HG03159 (cell line): ENCODE measurements around the gene RAF1.
"Not testable (repeated sequence)": the region's sequence is repeated elsewhere in the genome, so short reads cannot be mapped to it uniquely, and the experiment has no call there.

Experiments used
- ATAC-seq: cut with Tn5 transposase; IDR thresholded peaks from one replicate; pipeline ENCODE4 v1.9.1; 2021; ENCODE audit warnings: mild to moderate bottlenecking, moderate library complexity; ENCODE audit not compliant: unreplicated experiment

Gene RAF1

GRCh38 chr3:12643724-12644123, 20.2 kb downstream of the RAF1 start:
- no peak for ATAC-seq

DNA sequence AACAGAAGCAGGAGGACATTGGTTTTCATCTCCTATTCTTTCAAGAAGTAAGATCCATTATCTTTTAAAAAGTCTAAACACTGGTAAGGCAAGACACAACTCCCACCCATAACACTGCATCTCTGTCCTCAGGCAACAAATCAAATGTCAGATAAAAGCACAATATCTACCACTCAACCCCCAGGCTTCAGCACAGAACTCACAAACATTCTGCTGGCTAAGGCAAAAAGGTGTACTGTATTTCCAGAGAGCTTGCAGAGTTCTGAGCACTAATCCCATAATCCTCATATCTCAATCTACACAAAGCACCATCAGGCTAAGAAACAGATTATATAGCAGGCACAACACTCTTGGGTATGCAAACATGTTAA, 20.9 kb downstream of the RAF1 start:
- ATAC-seq = no peak

GRCh38 chr3:12640853-12641252, 23.1 kb downstream of the RAF1 start:
- not testable (repeated sequence) for ATAC-seq

- no peak for ATAC-seq
Observed at GRCh38 chr3:12638105-12638504, 25.8 kb downstream of the RAF1 start.

GRCh38 chr3:12633108-12633507, 30.8 kb downstream of the RAF1 start:
- ATAC-seq = no peak

- no peak for ATAC-seq
Observed at GRCh38 chr3:12632523-12632922, 31.4 kb downstream of the RAF1 start.

DNA sequence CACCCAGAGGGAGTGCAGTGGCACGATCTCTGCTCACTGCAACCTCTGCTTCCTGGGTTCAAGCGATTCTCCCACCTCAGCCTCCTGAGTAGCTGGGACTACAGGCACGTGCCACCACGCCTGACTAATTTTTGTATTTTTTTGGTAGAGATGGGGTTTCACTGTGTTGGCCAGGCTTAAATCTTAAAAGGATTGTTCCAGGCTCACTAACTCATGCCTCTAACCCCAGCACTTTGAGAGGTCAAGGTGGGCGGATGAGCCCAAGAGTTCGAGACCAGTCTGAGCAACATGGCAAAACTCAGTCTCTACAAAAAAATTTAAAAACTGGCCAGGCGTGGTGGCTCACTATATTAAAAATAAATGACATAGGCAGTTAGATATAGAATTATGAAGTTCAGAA, 33.1 kb downstream of the RAF1 start:
- ATAC-seq = not testable (repeated sequence)

DNA sequence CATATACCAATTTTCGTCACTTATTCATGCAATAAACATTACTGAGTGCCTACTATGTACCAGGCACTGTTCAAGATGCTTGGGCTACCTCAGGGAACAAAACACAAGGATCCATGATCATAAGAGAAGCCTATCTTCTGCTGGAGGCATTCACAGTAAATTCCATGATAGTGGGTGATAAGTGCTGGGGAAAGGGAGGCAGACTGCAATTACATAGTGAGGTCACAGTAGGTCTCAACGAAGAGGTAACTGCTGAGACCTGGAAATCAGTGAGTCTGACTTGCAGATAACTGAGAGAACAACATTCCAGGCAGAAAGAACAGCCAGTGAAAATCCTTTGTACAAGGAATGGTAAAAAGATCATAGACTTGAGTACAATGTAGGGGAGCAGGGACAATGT, 33.6 kb downstream of the RAF1 start:
- ATAC-seq = no peak

DNA sequence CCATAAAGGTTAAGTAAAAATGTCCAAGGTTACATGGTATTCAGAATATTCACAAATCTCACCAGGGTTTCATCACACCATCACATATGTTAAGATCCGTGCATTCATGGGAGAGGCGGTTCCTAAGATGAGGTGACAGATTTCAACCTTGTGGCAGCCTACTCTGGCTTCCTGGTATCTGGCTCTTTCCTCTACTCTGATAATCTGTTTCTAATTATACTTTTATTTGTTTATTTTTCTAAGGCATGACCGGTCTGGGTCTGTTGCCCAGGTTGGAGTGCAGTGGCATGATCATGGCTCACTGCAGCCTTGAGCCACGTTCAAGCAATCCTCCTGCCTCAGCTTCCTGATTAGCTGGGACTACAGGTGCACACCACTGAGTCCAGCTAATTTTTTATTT, 34.4 kb downstream of the RAF1 start:
- no peak for ATAC-seq

GRCh38 chr3:12628813-12629212, 35.1 kb downstream of the RAF1 start:
- no peak for ATAC-seq

GRCh38 chr3:12627370-12627769, 36.5 kb downstream of the RAF1 start:
- no peak for ATAC-seq

DNA sequence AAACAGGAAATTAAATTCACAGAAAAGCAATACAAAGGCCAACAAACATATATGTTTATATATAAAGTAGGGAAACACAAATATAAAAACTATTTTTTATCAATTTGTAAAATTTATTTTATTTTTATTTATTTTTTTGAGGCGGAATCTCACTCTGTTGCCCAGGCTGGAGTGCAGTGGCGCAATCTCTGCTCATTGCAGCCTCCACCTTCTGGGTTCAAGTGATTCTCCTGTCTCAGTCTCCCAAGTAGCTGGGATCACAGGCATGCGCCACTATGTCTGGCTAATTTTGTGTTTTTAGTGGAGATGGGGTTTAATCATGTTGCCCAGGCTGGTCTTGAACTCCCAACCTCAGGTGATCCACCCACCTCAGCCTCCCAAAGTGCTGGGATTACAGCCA, 39.0 kb downstream of the RAF1 start:
- not testable (repeated sequence) for ATAC-seq

GRCh38 chr3:12624056-12624455, 39.9 kb downstream of the RAF1 start:
- no peak for ATAC-seq

DNA sequence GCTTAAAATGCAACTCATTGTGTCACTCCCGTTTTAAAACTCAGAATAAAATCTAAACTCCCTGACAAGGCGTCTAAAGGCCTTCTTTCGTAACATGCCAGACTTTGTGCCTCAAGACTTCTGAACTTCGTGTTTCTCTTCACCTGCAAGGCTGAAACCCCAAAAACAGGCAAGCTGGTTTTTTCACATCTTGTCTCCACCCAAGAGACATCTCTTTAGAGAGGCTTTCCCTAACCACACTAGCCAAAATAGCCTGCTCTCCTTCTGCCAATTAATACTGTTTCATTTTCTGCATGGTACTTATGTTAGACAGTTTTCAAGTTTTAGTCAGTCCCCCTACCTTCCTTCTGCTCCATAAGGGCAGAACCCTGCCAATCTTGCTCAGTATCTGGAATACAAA, 41.6 kb downstream of the RAF1 start:
- ATAC-seq = no peak

- ATAC-seq = no peak
Observed at GRCh38 chr3:12620729-12621128, 43.2 kb downstream of the RAF1 start.

GRCh38 chr3:12620305-12620704, 43.6 kb downstream of the RAF1 start:
- no peak for ATAC-seq

DNA sequence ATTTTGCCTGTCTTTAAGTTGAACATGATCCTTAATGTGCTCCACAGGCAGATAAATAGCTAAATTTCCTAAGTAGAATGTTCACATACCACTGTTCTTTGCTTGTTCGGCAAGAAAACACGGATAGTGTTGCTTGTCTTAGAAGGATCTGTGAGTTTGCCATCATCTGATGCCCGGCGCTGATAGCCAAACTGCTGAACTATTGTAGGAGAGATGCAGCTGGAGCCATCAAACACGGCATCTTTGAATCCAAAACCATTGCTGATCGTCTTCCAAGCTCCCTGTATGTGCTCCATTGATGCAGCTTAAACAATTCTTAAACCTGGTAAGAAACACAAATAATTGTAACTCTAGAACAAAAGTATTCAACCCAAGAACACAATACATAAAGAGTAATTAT, 45.5 kb downstream of the RAF1 start:
- no peak for ATAC-seq

GRCh38 chr3:12615266-12615665, 48.7 kb downstream of the RAF1 start:
- ATAC-seq = no peak

GRCh38 chr3:12613250-12613649, 50.7 kb downstream of the RAF1 start:
- no peak for ATAC-seq

- ATAC-seq = no peak
Observed at GRCh38 chr3:12612514-12613226, 51.2 kb downstream of the RAF1 start.

GRCh38 chr3:12611117-12611516, 52.8 kb downstream of the RAF1 start:
- ATAC-seq = no peak

GRCh38 chr3:12608376-12608775, 55.5 kb downstream of the RAF1 start:
- no peak for ATAC-seq

DNA sequence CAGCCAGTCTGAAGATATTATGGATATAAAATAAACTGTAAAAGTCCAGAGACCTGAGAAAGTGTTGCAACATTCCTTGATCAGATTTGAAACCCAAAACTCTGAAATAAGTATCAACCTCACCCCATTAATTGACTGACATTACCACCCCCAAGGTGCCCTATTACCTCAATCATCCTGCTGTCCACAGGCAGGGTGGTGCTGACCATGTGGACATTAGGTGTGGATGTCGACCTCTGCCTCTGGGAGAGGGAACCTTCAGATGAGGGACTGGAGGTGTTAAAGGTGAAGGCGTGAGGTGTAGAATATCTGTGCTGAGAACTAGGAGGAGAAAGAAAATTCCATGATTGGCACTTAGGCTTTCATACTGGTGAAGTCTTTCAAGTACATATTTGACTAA, 59.9 kb downstream of the RAF1 start:
- ATAC-seq = no peak
